ENCODE data around the gene DNMT1. TPM values are rescaled to one million over a fixed set of nuclear protein-coding genes. Genes with fewer than 3 reads are reported as not detected.

DNMT1 gene
- total RNA-seq, 1 experiment from 2014 or later = 383 TPM

GRCh38 chr19:10166046-10166445 lies 28.7 kb downstream of the DNMT1 start:
- no peak overlapping the region for H3K4me3 ChIP-seq (ENCODE audit: low read depth, low read length, poor library complexity, severe bottlenecking)
- H3K36me3 ChIP-seq (ENCODE audit: insufficient read depth, low read length, poor library complexity, severe bottlenecking) = peaks cover 84% of the 10 kb centered on the region
- ChIA-PET POLR2A (ENCODE audit: low non-redundant PET) (no interaction called here), CTCF (no interaction called here)
- H3K9me3 ChIP-seq (ENCODE audit: low read depth, low read length, poor library complexity, severe bottlenecking) = no peaks in the 10 kb centered on the region
- TF ChIP-seq CTCF (conservative IDR thresholded peaks at IDR 0.05; ENCODE audit: low read depth, low read length) = no peak
- no peak for TF ChIP-seq EZH2 (IDR thresholded peaks at IDR 0.05; ENCODE audit: borderline replicate concordance, low read depth, low read length, poor library complexity, severe bottlenecking)
- intact Hi-C loops (cut with micrococcal nuclease; ENCODE audit: unreplicated experiment) = no loop called here
- no peaks in the 10 kb centered on the region for H3K4me1 ChIP-seq (ENCODE audit: insufficient read depth, low read length, poor library complexity, severe bottlenecking)
- H3K27ac ChIP-seq (ENCODE audit: low read depth, low read length, poor library complexity, severe bottlenecking) = no peak overlapping the region
- DNase-seq (ENCODE audit: low spot score) = no peak
- no peaks in the 10 kb centered on the region for H3K27me3 ChIP-seq (replicated peaks; ENCODE audit: insufficient read depth, low read depth, low read length, poor library complexity)
- no TSS peak for BruUV-seq (replicated peaks)

GRCh38 chr19:10163536-10163935 lies 31.2 kb downstream of the DNMT1 start:
- no peaks in the 10 kb centered on the region for H3K4me1 ChIP-seq (ENCODE audit: insufficient read depth, low read length, poor library complexity, severe bottlenecking)
- intact Hi-C loops (cut with micrococcal nuclease; ENCODE audit: unreplicated experiment) = no loop called here
- ChIA-PET CTCF (no interaction called here), POLR2A (ENCODE audit: low non-redundant PET) (no interaction called here)
- no peaks in the 10 kb centered on the region for H3K27me3 ChIP-seq (replicated peaks; ENCODE audit: insufficient read depth, low read depth, low read length, poor library complexity)
- H3K9me3 ChIP-seq (ENCODE audit: low read depth, low read length, poor library complexity, severe bottlenecking) = no peaks in the 10 kb centered on the region
- no peak for TF ChIP-seq EZH2 (IDR thresholded peaks at IDR 0.05; ENCODE audit: borderline replicate concordance, low read depth, low read length, poor library complexity, severe bottlenecking)
- no peak for TF ChIP-seq CTCF (conservative IDR thresholded peaks at IDR 0.05; ENCODE audit: low read depth, low read length)
- no TSS peak for BruUV-seq (replicated peaks)
- peaks cover 88% of the 10 kb centered on the region for H3K36me3 ChIP-seq (ENCODE audit: insufficient read depth, low read length, poor library complexity, severe bottlenecking)
- no peak overlapping the region for H3K4me3 ChIP-seq (ENCODE audit: low read depth, low read length, poor library complexity, severe bottlenecking)
- DNase-seq (ENCODE audit: low spot score) = no peak
- H3K27ac ChIP-seq (ENCODE audit: low read depth, low read length, poor library complexity, severe bottlenecking) = peak overlapping the region; percentile 26

- Histone ChIP-seq H3K4me1 (ENCODE audit: insufficient read depth, low read length, poor library complexity, severe bottlenecking) (no peaks in the 10 kb centered on the region), H3K27ac (ENCODE audit: low read depth, low read length, poor library complexity, severe bottlenecking) (no peak overlapping the region), H3K9me3 (ENCODE audit: low read depth, low read length, poor library complexity, severe bottlenecking) (no peaks in the 10 kb centered on the region), H3K36me3 (ENCODE audit: insufficient read depth, low read length, poor library complexity, severe bottlenecking) (peaks cover 98% of the 10 kb centered on the region), H3K27me3 (replicated peaks; ENCODE audit: insufficient read depth, low read depth, low read length, poor library complexity) (no peaks in the 10 kb centered on the region), H3K4me3 (ENCODE audit: low read depth, low read length, poor library complexity, severe bottlenecking) (no peak overlapping the region)
- DNase-seq (ENCODE audit: low spot score) = no peak
- ChIA-PET CTCF (no interaction called here), POLR2A (ENCODE audit: low non-redundant PET) (no interaction called here)
- intact Hi-C loops (cut with micrococcal nuclease; ENCODE audit: unreplicated experiment) = no loop called here
- no TSS peak for BruUV-seq (replicated peaks)
- TF ChIP-seq EZH2 (IDR thresholded peaks at IDR 0.05; ENCODE audit: borderline replicate concordance, low read depth, low read length, poor library complexity, severe bottlenecking) = no peak
- TF ChIP-seq CTCF (conservative IDR thresholded peaks at IDR 0.05; ENCODE audit: low read depth, low read length) = no peak
Observed at GRCh38 chr19:10159610-10160009, 35.1 kb downstream of the DNMT1 start.

All from A673 (cell line).